Lung microvascular endothelial cell (primary cell): ENCODE results near the gene U2AF1L4. TPM values are rescaled to one million over a fixed set of nuclear protein-coding genes. Genes with fewer than 3 reads are reported as not detected.
A peak's percentile ranks its signal among the peaks of the same experiment; 100 is the strongest.

Source experiments
- DNase-seq, 2 donors: peaks; one replicate each; pipeline versions ENCODE4 v3.0.0 to v3.0.0-alpha.2; 2010; ENCODE audit warnings: low read depth in 2 of 2
- total RNA-seq: library from RNA; depleted of rRNA; stranded (reverse); fragments of >200 nt; gene quantifications from 2 replicates; pipeline ENCODE4 v1.2.1, GENCODE V29; 2014

Gene U2AF1L4
- 1.1 and 4.0 TPM in 2 replicates for total RNA-seq

DNA sequence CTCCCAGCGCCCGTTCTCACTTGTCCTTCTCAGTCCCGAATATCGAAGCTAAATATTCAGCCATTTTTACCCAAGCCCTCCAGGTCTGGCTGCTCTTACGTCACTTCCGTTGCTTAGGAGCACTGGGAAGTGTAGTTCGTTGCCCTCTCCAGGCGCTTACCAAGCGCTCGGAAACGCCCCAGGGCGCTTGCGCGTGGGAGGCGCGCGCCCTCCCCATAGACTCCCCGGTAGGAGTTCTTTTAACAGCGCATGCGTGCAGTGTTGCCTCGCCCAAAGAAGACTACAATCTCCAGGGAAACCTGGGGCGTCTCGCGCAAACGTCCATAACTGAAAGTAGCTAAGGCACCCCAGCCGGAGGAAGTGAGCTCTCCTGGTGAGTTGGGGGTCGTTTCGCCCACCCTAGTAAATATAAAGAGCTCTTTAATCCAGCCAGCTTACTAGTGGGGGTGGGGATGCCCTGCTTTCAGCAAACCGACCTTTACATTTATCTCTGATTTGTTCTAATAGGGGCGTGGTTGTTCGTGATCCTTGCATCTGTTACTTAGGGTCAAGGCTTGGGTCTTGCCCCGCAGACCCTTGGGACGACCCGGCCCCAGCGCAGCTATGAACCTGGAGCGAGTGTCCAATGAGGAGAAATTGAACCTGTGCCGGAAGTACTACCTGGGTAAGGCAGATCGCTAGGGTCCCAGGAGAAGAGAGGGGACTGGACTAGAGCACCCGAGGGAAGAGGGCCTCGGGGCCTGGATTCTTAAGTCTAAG is at the start of gene U2AF1L4, which contains the start of gene PSENEN:
Gene U2AF1L4, minus strand, starts transcription at position 91 of the 759 bp plus-strand sequence. Its CDS starts 27 bp downstream, at position 64.
Gene PSENEN, plus strand, starts transcription at position 324 of the 759 bp plus-strand sequence. Its CDS starts 280 bp downstream, at position 604.
- DNase-seq = peak; percentile 100

GRCh38 chr19:35793381-35794165 is 48.4 kb upstream of the U2AF1L4 start:
- no peak for DNase-seq

DNA sequence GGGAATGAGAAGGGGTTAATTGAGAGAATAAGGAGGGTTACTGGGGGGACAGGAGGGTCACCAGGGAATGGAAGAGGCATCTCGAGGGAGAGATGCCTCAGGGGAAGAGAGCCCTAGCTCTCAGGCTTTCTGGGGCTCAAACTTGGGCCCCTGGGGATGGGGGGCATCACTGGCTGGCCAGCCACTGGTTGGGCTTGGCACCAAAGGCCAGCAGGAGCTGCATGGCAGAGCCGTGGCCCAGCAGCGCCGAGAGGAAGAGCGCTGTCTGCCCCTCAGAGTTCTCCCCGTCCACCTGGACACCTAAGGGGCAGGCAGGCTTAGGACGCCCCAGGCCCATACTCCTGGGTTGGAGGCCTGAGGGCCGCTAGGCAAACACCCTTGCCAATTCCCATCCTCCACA is 47.7 kb upstream of the U2AF1L4 start:
- DNase-seq = no peak

GRCh38 chr19:35792312-35792711 is 47.1 kb upstream of the U2AF1L4 start:
- no peak for DNase-seq

GRCh38 chr19:35791814-35792279 is 46.6 kb upstream of the U2AF1L4 start:
- DNase-seq = no peak

DNA sequence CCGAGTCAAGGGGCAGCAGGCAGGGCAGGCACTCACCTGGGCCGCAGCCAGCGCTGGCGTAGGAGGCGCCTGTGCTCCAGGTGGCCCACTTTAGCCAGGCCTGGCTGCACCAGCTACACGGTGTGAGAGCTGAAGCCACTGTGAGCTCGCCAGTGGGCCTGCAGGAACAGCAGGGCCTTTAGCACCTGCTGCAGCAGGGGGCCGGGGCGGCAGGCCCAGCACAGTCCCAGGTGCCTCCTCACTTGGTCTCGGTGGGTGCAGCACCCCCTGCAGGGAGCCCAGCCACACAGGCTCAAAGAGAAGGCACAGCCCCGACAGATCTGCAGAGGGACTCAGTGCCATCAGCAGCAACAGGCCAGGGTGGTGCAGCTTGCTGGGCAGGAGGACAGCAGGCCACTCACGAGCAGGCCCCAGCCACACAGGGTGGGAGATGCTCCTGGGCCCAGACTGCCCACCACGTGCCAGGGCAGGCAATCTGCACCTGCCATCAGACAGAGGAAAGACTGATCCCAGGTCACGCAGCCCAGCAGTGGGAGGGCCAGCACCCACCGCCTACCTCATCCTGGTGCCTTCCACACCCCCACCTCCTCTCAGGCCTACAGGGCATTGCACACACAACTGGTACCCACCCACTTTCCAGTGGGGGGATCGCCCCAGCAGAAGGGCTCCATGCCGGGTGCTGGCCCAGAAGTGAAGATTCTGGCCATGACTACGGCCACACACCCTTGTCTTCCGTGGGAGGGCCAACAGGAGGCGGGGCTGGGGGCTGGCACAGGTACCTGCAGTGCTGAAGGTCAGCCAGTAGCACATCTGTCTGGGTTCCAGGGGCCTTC is 46.0 kb upstream of the U2AF1L4 start:
- no peak for DNase-seq

DNA sequence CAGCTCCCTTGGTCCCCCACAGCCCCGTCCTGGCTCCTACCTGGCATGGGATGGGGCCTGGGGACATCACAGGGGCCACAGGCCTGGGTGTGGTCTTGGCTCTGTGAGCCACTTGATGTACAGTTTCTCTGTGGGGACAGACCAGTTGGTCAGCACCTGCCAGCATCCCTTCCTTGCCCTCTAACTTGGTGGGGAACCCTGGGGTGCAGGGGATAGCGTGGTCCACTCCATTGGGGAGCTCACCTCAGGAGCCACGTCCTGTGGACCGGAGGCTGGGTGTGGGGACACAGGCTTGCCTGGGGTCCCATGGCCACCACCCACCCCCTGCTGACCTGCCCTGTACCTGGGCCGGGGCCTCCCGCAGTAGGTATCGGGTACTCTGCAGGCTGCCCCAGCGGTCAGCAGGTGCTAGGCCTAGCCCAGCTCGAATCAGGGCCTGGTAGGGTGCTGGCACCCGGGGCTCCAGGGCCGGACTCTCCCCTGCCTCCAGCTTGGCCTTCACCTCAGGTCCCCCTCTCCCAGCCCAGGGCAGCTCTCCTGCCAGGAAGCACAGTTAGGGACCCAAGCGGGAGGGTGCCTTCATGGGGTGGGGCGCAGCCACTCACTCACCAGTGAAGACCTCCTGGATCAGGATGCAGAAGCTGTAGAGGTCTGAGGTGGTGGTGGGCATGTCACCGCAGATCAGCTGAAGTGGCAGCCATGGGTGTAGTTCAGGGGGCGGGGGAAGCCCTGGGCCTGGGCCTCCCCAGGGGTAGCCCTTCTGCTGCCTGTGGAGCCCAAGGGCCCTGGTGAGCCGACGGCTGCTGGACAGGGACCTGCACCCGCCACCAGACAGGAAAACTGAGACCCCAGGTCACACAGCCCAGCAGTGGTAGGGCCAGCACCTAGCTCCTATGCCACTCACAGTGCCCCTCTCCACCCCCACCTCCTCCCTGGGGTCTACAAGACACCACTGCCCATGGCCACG is 45.0 kb upstream of the U2AF1L4 start:
- DNase-seq = no peak

DNA sequence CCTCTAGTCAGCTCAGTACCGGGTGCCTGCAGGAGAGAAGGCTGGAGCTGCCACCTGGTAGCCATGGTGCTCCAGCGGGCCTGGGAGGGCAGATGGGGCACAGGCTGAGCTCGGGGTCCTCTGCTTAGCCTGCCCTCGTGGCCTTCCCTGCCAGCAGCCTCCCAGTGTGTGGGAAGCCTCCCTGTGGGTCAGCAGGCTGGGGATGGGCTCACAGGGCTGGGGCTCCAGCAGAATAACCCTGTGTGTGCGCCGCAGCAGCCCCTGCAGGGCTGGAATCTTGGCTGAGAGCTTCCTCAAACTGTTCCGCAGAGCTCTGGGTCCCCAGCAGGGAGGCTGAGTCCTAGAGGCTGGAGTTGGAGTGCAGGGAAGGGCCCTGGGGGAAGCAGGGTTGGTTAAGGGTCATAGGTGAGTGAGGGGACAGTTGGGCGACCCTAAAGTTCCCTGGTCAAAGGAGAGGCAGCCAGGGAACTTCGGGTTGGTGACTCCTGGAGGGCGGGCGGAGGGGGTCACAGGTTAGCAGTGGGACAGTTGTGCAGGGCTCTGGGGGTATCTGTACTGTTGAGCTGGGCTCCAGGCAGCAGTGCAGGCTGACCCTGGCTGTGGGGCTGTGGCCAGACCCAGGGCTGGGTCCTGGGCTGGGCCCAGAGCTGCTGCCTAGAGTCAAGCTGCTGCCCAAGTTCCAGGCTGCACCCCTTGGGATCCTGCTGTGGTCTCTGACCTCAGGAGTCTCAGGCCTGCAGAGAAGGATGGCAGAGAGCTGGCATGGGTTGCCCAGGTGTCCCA is 44.2 kb upstream of the U2AF1L4 start:
- no peak for DNase-seq

GRCh38 chr19:35788205-35788960 is 43.2 kb upstream of the U2AF1L4 start:
- no peak for DNase-seq

- DNase-seq = no peak
Observed at GRCh38 chr19:35787227-35787799, 42.1 kb upstream of the U2AF1L4 start.

DNA sequence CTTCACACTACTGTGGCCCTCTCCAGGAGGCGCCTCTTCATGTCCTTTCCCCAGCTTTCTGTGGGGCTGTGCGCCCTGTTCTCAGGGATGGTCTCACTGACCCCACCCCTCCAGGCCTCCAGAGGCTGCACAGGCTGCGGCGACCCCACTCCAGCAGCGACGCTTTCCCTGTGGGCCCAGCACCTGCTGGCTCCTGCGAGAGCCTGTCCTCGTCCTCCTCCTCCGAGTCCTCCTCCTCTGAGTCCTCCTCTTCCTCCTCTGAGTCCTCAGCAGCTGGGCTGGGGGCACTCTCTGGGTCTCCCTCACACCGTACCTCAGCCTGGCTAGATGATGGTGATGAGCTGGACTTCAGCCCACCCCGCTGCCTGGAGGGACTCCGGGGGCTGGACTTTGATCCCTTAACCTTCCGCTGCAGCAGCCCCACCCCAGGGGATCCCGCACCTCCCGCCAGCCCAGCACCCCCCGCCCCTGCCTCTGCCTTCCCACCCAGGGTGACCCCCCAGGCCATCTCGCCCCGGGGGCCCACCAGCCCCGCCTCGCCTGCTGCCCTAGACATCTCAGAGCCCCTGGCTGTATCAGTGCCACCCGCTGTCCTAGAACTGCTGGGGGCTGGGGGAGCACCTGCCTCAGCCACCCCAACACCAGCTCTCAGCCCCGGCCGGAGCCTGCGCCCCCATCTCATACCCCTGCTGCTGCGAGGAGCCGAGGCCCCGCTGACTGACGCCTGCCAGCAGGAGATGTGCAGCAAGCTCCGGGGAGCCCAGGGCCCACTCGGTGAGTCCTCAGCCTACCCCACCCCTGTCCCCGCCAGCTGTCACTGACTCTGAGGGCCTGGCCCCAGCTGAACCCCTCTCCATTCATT is 41.3 kb upstream of the U2AF1L4 start:
- no peak for DNase-seq

GRCh38 chr19:35785339-35785627 is 40.1 kb upstream of the U2AF1L4 start:
- no peak for DNase-seq

GRCh38 chr19:35784503-35785338 is 39.5 kb upstream of the U2AF1L4 start:
- DNase-seq = no peak

DNA sequence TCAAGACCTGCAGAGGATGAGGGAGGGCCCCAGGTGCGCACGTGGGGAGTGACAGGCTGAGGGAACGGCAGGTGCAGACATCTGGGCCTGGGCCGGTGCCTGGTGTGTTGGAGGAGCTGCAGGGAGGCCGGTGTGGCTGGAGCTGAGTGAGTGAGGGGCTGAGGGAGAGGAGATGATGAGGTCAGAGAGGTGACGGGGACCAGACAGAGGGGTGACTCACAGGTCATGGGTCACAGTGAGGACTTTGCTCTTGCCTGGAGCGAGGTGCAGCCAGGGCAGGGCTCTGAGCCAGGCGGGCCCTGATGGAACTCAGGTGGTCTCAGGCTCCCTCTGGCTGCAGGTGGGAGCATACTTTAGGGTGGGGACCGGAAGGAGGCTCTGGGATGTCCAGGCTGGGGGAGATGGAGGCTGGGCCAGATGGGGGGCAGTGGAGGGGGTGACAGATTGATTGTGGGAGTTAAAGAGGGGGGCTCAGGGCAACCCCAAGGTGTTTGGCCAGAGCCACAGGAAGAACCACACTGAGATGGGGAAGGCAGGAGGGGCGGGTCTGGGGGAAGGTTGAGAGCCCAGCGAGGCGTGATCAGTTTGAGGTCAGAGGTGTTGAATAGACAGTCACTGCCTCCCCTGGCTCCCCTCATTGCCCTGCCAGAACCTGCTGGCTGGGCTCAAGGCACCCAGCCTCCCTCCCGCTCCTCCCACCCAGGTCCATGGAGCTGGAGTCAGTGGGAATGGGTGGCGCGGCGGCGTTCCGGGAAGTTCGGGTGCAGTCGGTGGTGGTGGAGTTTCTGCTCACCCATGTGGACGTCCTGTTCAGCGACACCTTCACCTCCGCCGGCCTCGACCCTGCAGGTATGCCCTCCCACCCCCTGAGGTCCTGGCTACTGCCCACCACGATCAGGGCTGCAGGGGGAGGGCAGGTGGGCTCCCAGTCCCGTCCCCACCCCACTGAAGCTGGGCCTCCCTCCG is 38.5 kb upstream of the U2AF1L4 start:
- no peak for DNase-seq

DNA sequence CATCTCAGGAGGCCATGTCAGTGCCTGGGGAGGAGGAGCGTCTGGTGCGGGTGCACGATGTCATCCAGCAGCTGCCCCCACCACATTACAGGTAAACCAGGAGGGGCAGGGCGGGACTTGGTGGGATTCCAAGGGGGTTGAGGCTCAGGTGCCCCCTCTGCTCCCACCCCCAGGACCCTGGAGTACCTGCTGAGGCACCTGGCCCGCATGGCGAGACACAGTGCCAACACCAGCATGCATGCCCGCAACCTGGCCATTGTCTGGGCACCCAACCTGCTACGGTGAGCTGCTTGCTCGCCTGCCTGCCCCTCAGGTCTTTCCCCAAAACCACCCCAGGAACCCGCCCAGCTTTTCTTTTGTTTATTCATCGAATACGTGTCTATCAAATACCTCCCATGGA is 37.4 kb upstream of the U2AF1L4 start:
- no peak for DNase-seq

DNA sequence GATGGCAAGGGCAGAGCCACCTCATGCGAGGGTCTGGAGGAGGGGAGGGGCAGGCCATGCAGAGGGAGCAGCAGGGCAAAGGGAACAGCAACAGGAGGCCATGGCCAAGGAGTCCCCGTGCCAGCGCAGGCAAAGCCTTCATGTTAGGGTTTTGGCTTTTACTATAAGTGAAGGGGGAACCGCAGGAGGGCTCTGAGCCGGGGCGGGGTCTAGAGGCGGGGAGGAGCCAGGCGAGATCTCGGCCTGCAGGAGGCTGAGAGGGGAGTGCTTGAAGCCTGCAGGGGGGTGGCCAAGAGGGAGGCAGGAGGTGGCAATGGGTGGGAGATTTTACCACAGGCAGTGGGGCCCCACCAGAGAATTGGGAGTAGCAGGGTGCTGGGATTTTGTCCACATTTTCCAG is 36.4 kb upstream of the U2AF1L4 start:
- DNase-seq = no peak
